Measurements from ENCODE around the gene AP3D1. TPM values are rescaled to one million over a fixed set of nuclear protein-coding genes. Genes with fewer than 3 reads are reported as not detected.

AP3D1 gene
- total RNA-seq, 1 experiment from 2014 or later = 103 TPM

- Histone ChIP-seq H3K9ac (ENCODE audit: low read length) (no peak overlapping the region), H3F3A (ENCODE audit: low read length, unreplicated experiment) (no peaks in the 10 kb centered on the region), H3K79me2 (ENCODE audit: low read length) (no peaks in the 10 kb centered on the region), H3K27me3 (ENCODE audit: low read length) (no peaks in the 10 kb centered on the region), H3K4me1 (ENCODE audit: insufficient read depth, low read length) (no peaks in the 10 kb centered on the region), H3K9me3 (ENCODE audit: low read length) (no peaks in the 10 kb centered on the region), H3K36me3 (ENCODE audit: low read depth, low read length) (peaks cover 10% of the 10 kb centered on the region; the same call in 1 of the 2 replicates), H3K9me2 (replicated peaks; ENCODE audit: low read length) (no peaks in the 10 kb centered on the region), H3K27ac (ENCODE audit: low read length) (no peak overlapping the region), H2AFZ (ENCODE audit: low read length) (no peak overlapping the region), H3K4me2 (ENCODE audit: low read length) (no peak overlapping the region), H3K4me3 (ENCODE audit: low read length) (no peak overlapping the region), H4K20me1 (ENCODE audit: low read length) (no peaks in the 10 kb centered on the region)
- no TSS peak for BruUV-seq (replicated peaks)
- no peak for DNase-seq
- ChIA-PET POLR2A (ENCODE audit: unreplicated experiment) (no interaction called here), CTCF (no interaction called here)
- ATAC-seq = no peak
- intact Hi-C loops (cut with micrococcal nuclease) = no loop called here
- no peak for TF ChIP-seq EZH2phosphoT487 (IDR thresholded peaks at IDR 0.05; ENCODE audit: borderline replicate concordance, low read length)
- TF ChIP-seq EZH2 (IDR thresholded peaks at IDR 0.05; ENCODE audit: low read length, unreplicated experiment) = no peak
- no peak for TF ChIP-seq CTCF (conservative IDR thresholded peaks at IDR 0.05; ENCODE audit: low read depth, low read length)
Observed at GRCh38 chr19:2122251-2122650, 29.1 kb downstream of the AP3D1 start.

GRCh38 chr19:2121416-2122051 is 29.8 kb downstream of the AP3D1 start:
- TF ChIP-seq EZH2 (IDR thresholded peaks at IDR 0.05; ENCODE audit: low read length, unreplicated experiment) = no peak
- no peak for TF ChIP-seq EZH2phosphoT487 (IDR thresholded peaks at IDR 0.05; ENCODE audit: borderline replicate concordance, low read length)
- TF ChIP-seq CTCF (conservative IDR thresholded peaks at IDR 0.05; ENCODE audit: low read depth, low read length) = no peak
- H3K36me3 ChIP-seq (ENCODE audit: low read depth, low read length) = peaks cover 7% of the 10 kb centered on the region; the same call in 1 of the 2 replicates
- no peak overlapping the region for H3K27ac ChIP-seq (ENCODE audit: low read length)
- H3K79me2 ChIP-seq (ENCODE audit: low read length) = no peaks in the 10 kb centered on the region
- no peaks in the 10 kb centered on the region for H3K4me1 ChIP-seq (ENCODE audit: insufficient read depth, low read length)
- CTCF ChIA-PET = no interaction called here
- H3K27me3 ChIP-seq (ENCODE audit: low read length) = no peaks in the 10 kb centered on the region
- no peak overlapping the region for H2AFZ ChIP-seq (ENCODE audit: low read length)
- H3K9me2 ChIP-seq (replicated peaks; ENCODE audit: low read length) = no peaks in the 10 kb centered on the region
- DNase-seq (no peak), ATAC-seq (no peak)
- H3K4me3 ChIP-seq (ENCODE audit: low read length) = no peak overlapping the region
- no peaks in the 10 kb centered on the region for H3K9me3 ChIP-seq (ENCODE audit: low read length)
- no peaks in the 10 kb centered on the region for H3F3A ChIP-seq (ENCODE audit: low read length, unreplicated experiment)
- POLR2A ChIA-PET (ENCODE audit: unreplicated experiment) = no interaction called here
- intact Hi-C loops (cut with micrococcal nuclease) = no loop called here
- no TSS peak for BruUV-seq (replicated peaks)
- H4K20me1 ChIP-seq (ENCODE audit: low read length) = no peaks in the 10 kb centered on the region
- H3K4me2 ChIP-seq (ENCODE audit: low read length) = no peak overlapping the region
- no peak overlapping the region for H3K9ac ChIP-seq (ENCODE audit: low read length)

GRCh38 chr19:2120821-2121220 is 30.5 kb downstream of the AP3D1 start:
- intact Hi-C loops (cut with micrococcal nuclease) = no loop called here
- POLR2A ChIA-PET (ENCODE audit: unreplicated experiment) = no interaction called here
- H3K36me3 ChIP-seq (ENCODE audit: low read depth, low read length) = peaks cover 7% of the 10 kb centered on the region; the same call in 1 of the 2 replicates

More at GRCh38 chr19:2120821-2121220, 30.5 kb downstream of the AP3D1 start:
- H4K20me1 ChIP-seq (ENCODE audit: low read length) = no peaks in the 10 kb centered on the region
- DNase-seq (no peak), ATAC-seq (no peak)
- H3K4me3 ChIP-seq (ENCODE audit: low read length) = no peak overlapping the region
- H3K79me2 ChIP-seq (ENCODE audit: low read length) = no peaks in the 10 kb centered on the region
- no peak overlapping the region for H2AFZ ChIP-seq (ENCODE audit: low read length)
- H3K27me3 ChIP-seq (ENCODE audit: low read length) = no peaks in the 10 kb centered on the region
- TF ChIP-seq EZH2phosphoT487 (IDR thresholded peaks at IDR 0.05; ENCODE audit: borderline replicate concordance, low read length) (no peak), CTCF (conservative IDR thresholded peaks at IDR 0.05; ENCODE audit: low read depth, low read length) (no peak), EZH2 (IDR thresholded peaks at IDR 0.05; ENCODE audit: low read length, unreplicated experiment) (no peak)
- no peaks in the 10 kb centered on the region for H3K4me1 ChIP-seq (ENCODE audit: insufficient read depth, low read length)
- no peak overlapping the region for H3K9ac ChIP-seq (ENCODE audit: low read length)
- H3K9me2 ChIP-seq (replicated peaks; ENCODE audit: low read length) = no peaks in the 10 kb centered on the region
- no TSS peak for BruUV-seq (replicated peaks)
- H3F3A ChIP-seq (ENCODE audit: low read length, unreplicated experiment) = no peaks in the 10 kb centered on the region
- H3K27ac ChIP-seq (ENCODE audit: low read length) = no peak overlapping the region
- no peak overlapping the region for H3K4me2 ChIP-seq (ENCODE audit: low read length)
- no peaks in the 10 kb centered on the region for H3K9me3 ChIP-seq (ENCODE audit: low read length)
- CTCF ChIA-PET = no interaction called here

Data from PC-3 (cell line).